PC-3 (cell line): Measurements from ENCODE around the gene STAT5A.

ENCODE experiments used
- CTCF ChIP-seq: fragments of 300-600 bp; sonication (generic); conservative IDR thresholded peaks from 2 replicates; pipeline ENCODE4 v1.5.1; 2017; ENCODE audit warnings: antibody characterized with exemption, low read depth, mild to moderate bottlenecking, low read length
- EZH2 ChIP-seq: fragments of 300-600 bp; sonication (generic); IDR thresholded peaks from one replicate; pipeline ENCODE4 v1.6.1; 2017; ENCODE audit warnings: antibody characterized with exemption, mild to moderate bottlenecking, low read length; ENCODE audit not compliant: unreplicated experiment

- TF ChIP-seq CTCF (no peak), EZH2 (no peak)
These were observed 28.0 kb upstream of the STAT5A start for GRCh38 chr17:42260318-42260717.
